Fibroblast of the conjunctiva (primary cell): ENCODE measurements around the gene RNF146.
"Not testable (repeated sequence)": the region's sequence is repeated elsewhere in the genome, so short reads cannot be mapped to it uniquely, and the experiment has no call there.

ENCODE experiments used
- DNase-seq: peaks from one replicate; pipeline ENCODE4 v3.0.0-alpha.2; 2010; ENCODE audit warnings: low read depth

Gene RNF146

DNA sequence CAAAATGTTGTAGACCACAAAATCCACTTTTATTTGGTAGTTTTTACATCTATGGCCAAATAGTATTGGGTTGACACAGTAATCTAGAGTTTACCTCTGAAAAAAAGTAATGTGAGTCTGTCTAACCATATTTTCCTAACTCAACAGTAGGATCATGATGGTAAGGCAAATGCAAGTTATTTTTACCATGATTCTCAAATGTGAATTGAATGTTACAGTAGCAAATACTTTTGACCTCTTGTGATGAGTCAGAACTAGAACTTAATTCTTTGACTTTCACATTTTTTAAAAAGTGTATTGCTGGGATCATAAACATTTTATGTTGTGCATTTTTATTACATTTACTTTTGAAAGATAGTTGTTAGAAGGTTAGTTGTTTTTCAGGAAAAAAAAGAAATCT lies 22.0 kb downstream of the RNF146 start:
- no peak for DNase-seq

DNA sequence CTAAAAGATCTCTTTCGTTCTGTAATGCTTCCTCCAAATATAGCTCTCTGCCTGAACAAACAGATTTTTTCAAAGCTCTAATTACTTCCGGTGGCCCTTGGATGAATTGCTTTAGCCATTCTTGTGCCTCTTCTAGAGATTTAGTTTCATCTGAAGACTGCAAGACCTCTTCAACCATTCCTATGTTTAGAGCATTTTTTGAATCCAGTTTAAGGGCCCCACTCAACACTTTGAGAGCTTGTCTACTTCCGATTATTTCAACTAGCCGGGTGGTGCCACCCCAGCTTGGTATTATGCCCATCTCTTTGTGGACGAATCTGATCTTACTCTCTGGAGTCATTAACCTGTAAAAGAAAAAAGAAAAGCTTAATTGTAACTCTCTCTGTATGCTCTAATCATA lies 23.3 kb downstream of the RNF146 start:
- no peak for DNase-seq

DNA sequence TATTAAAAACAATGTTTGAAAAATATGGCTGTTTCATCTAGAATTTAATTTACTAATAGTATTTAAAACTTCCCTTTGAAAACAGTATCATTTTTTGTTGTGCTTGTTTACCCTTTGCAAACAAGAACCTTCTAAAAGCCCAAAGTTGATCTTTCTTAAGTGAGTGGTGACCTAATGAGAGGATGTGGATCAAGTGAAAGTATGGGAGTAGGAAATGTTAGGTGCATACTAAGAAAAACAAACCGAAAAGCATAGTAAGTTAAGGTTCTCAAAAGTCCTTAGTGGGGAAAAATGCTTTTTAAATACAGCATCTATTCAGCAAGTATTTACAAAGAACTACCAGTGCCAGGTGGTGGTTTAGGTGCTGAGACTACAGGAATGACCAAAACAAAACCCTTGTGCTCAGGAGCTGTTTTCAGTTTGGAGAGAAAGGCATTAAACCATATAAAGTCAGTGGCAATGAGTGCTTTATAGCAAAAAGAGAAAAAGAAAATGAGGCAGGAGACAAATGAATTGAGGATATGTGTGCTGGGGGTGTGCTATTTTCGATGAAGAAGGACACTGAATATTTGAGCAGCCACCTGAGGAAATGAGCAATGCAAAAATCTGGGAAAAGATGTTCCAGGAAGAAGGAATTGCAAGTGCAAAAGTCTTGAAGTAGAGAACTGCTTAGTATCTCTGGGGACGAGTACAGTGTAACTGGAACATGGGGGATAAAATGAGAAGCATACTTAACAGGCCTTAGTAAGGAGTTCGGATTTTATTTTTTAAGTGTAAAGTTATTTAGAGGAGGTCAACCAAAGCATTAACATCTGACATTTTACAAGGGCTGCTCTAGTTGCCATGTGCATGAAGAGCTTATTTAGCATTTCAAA lies 24.0 kb downstream of the RNF146 start:
- DNase-seq: no peak

- no peak for DNase-seq
Observed at GRCh38 chr6:127291495-127291894, 24.8 kb downstream of the RNF146 start.

GRCh38 chr6:127297502-127298070 lies 30.9 kb downstream of the RNF146 start:
- DNase-seq: no peak

DNA sequence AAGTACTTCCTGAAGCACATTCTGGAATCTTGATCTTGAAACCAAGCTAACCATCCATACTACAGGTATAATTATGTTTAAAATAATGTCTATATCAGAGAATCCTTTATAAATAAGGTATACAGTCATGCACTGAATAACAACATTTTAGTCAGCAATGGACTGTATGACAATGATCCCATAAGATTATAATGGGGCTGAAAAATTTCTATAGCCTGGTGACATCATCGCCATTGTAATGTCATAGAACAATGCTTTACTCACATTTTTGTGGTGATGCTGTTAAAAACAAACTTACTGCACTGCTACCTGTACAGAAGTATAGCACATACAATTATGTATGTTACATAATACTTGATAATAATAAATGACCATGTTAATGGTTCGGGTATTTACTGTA lies 31.8 kb downstream of the RNF146 start:
- DNase-seq: no peak

- DNase-seq: no peak
Observed at GRCh38 chr6:127299522-127300240, 33.0 kb downstream of the RNF146 start.

- peak; percentile 41 for DNase-seq
Observed at GRCh38 chr6:127300411-127300810, 33.7 kb downstream of the RNF146 start.

DNA sequence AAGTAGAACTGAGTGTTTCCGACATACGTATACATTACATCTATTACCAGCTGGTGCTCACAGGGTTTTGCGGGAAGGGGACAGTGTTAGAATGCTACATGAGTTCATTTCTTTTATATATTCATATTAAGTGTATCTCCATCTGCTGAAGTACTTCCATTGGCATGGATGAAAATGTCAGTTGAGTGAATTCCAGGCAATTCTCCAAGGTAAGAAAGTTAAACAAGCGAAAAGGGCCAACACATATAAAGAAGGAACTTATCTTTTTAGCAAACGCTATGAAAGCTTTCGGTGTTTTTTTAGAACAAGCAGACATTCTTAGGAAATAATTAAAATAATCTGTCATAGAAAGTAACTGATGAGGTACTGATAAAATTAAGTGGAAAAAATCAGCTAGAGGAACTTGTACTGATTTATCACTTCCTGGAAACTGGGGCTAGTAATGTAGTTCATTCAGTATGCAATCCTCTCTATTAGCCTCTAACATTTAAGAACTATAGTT lies 34.6 kb downstream of the RNF146 start:
- no peak for DNase-seq

DNA sequence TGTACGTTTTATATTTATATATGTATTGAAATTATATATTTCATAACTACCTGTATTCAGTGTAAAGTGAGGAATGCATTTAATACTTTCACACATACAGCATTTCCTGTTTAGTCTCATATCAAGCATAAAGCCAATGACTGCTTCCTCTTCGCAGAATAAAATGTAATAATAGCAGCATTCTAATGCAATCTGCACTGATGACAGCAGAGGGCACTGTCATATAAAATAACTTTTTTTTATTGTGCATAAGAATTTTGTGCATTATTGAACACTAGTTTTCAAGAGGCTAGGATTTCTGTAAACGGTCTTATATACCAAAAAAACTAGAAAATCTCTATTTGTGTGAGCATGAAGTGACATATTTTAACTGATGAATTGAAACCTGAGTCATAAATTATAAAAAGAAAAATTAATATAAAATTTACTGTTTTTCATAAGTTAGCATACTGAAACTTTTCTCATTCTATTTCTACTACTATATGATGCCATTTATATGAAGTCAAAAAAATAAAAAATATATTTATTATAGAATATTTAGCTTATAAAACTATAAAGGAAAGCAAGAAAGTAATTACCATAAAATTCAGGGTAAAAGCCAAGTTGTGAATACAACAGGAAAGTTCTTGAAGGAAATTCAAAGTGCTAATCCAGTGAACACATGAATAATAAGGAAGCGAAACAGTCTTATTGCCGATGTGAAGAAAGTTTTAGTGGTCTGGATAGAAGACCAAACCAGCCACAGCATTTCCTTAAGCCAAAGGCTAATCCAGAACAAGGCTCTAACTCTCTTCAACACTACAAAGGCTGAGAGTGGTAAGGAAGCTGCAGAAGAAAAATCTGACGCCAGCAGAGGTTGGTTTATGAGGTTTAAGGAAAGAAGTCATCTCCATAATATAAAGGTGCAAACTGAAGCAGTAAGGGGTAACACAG lies 36.3 kb downstream of the RNF146 start:
- DNase-seq: peak; percentile 17

DNA sequence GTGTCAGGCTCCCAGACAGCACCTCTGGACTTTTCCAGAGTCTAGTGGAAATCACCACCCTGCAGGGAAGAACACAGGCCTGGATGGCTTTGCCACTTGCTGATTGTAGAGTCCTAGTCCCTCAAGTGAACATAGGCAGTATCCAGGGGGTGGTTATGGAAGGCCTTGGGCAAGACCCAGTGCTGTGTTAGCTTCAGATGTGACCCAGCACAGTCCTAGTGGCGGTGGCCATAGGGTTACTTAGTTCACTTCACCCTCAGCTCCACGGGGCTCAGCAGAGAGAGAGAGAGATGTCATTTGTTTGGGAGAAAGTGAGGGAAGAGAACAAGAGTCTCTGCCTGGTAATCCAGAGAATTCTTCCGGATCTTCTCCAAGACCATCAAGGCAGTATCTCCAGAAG lies 37.3 kb downstream of the RNF146 start:
- DNase-seq: no peak

DNA sequence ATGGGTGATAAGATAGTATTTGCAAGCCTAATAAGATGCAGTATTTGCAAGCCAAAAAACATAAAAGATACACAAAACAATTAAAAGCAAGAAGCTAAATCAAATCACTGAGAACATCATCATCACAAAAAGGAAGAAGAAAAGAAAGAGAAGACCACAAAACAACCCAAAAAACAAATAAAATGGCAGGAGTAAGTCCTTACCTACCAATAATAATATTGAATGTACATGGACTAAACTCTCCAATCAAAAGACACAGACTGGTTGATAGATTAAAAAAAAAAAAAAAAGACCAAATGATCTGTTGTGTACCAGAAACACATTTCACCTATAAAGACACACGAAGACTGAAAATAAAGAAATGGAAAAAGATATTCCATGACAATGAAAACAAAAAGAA lies 39.1 kb downstream of the RNF146 start:
- DNase-seq: no peak

DNA sequence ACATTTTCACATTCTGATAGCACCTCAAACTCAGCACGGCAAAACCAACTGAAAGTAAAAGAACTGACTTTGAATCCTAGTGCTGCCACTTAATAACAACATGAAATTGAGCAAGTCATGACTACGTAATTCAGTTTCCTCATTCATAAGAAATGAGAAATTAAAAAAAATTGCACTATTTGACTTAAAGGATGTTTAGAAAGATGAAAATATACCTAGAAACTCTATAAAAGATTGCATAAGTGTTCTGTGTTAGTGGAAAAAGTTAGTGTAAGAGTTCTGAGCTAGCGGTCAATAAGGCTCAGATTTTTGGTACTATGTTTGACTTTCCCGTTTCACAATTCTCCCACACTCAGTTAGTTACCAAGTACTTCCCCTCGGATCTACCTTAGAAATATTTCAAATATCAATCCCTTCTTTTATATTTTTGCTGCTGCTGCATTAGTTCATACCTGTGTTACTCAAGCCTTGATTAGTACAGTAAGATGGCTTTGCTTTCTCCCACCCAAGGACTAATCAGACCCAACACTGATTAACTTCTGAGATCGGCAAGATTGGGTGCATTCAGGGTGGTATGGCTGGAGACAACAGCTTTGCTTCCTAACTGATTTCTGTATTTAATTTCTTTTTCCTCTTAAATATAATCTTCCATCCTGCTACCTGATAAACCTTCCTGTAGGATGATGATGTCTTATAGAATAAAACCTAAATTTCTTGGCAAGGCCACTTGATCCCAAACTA lies 50.9 kb downstream of the RNF146 start:
- DNase-seq: no peak

DNA sequence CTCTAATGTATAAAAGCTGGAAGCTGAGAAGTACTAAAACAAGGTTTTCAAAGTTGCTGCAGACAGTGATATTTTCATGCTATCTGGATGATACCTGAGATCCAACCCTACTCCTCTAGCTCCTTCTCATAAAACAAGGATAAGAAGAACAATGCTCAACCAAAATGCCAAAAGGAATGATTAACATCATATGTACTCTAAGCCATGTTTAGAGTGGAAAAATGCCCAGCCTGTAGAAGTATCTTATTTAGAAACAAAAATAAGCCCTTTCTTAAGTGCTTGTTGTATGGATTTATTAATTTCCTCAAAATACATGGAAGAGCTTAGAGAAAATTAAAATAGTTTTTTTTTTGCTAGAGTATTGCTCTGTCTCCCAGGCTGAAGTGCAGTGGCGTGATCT lies 53.0 kb downstream of the RNF146 start:
- DNase-seq: no peak

GRCh38 chr6:127328043-127328609 lies 61.5 kb downstream of the RNF146 start:
- DNase-seq: no peak

DNA sequence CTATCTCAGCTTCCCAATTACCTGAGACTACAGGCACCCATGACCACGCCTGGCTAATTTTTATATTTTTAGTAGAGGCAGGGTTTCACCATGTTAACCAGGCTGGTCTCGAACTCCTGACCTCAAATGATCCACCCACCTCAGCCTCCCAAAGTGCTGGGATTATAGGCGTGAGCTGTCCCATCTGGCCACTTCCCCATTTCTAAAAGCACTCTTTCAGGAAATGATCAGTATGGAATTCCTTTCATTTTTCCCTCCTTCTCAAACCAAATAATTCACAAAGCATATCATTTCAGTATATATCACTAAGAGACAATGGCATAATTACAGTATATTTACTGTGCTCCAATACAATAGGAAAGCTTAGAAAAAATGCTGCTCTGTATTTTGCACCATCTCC lies 64.6 kb downstream of the RNF146 start:
- DNase-seq: not testable (repeated sequence)

DNA sequence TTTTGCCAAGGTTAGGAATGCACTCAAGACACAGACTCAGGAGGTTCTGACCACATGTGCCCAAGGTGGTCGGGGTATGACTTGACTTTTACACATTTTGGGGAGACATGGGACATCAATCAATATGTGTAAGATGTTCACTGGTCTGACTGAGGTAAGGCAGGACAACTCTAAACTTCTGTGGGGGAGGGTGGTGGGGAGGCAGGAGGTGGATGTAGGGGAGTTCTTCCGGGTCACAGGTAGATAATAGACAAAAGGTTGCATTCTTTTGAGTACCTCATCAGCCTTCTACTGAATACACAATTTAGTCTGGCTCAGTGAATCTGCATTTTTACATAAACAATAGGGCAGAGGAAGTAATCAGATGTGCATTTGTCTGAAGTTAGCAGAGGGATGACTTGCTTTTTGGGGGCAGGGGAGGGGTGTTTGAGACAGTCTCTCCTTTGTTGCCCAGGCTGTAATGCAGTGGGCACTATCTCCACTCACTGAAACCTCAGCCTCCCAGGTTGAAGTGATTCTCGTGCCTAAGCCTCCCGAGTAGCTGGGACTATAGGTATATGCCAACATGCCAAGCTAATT lies 65.8 kb downstream of the RNF146 start:
- no peak for DNase-seq
